OCI-LY7 (cell line): Measurements from ENCODE around the gene BCL10.

Experiments
- EZH2phosphoT487 ChIP-seq: fragments of 200-600 bp; sonication (generic); IDR thresholded peaks from 2 replicates; pipeline ENCODE4 v1.6.1; 2018; ENCODE audit warnings: low read depth, borderline replicate concordance, mild to moderate bottlenecking, mixed run types, antibody characterized with exemption, low read length, moderate library complexity, mixed read lengths
- TF ChIP-seq, protein P1 (sequence below): fragments of 200-600 bp; sonication (generic); conservative IDR thresholded peaks from 2 replicates; pipeline ENCODE4 v1.5.1; 2014; ENCODE audit warnings: mild to moderate bottlenecking, antibody characterized with exemption, low read length, moderate library complexity, mixed read lengths

DNA sequence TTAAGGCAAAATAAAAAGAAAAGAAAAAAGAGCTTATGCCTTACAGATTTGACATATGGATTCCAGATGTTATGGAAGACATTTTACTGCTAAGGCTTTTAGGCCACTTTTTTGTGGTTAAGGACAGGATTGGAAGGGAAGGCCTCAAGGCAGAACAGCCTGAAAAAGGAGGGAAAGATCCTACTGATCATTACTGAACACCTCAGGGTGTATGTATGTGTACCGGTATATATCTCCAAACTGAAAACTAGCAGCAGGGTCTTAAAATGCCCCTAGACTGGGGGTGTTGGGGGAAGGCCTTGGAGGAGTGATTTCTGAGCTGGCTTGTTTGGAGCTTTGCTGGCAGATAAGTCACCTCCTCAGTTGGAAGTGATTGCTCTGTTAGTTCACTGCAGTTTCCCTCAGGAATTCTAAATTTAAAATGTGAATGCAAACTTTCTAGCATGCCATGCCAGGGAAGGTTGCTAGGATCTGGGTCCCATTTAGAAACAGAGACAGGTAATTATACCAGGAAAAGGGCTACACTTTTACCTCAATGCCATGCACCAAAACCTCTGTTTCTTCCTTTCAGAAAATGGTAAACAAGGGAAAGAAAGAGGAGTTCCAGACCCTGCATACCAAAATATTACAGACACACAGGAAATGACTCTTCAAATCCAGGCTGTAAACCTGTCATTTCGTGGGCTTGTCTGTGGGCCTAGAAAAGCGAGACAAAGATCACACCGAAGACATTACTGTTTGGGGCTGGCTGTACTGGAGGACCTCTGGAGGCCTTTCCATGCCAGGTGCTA, 32.0 kb downstream of the BCL10 start:
- TF ChIP-seq EZH2phosphoT487 = no peak
- TF ChIP-seq, protein P1, sequence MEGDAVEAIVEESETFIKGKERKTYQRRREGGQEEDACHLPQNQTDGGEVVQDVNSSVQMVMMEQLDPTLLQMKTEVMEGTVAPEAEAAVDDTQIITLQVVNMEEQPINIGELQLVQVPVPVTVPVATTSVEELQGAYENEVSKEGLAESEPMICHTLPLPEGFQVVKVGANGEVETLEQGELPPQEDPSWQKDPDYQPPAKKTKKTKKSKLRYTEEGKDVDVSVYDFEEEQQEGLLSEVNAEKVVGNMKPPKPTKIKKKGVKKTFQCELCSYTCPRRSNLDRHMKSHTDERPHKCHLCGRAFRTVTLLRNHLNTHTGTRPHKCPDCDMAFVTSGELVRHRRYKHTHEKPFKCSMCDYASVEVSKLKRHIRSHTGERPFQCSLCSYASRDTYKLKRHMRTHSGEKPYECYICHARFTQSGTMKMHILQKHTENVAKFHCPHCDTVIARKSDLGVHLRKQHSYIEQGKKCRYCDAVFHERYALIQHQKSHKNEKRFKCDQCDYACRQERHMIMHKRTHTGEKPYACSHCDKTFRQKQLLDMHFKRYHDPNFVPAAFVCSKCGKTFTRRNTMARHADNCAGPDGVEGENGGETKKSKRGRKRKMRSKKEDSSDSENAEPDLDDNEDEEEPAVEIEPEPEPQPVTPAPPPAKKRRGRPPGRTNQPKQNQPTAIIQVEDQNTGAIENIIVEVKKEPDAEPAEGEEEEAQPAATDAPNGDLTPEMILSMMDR = no peak
